Esophagus (tissue), 2 donors: Measurements from ENCODE around the gene NPPC. TPM values are rescaled to one million over a fixed set of nuclear protein-coding genes. Genes with fewer than 3 reads are reported as not detected.
A peak's percentile ranks its signal among the peaks of the same experiment; 100 is the strongest.

Experiments used
- H3K27ac ChIP-seq, 2 donors: one replicate each; pipeline ENCODE4 v1.5.1; 2013; ENCODE audit warnings: low read depth in 2 of 2, mild to moderate bottlenecking in 2 of 2, inconsistent platforms in 1 of 2, low read length in 1 of 2, moderate library complexity in 1 of 2
- H3K27me3 ChIP-seq, 2 donors: one replicate each; pipeline ENCODE4 v1.6.1; 2013; ENCODE audit warnings: low read length in 2 of 2, control low read depth in 1 of 2, mild to moderate bottlenecking in 1 of 2; ENCODE audit not compliant: insufficient read depth in 2 of 2, control insufficient read depth in 1 of 2
- H3K36me3 ChIP-seq, 2 donors: one replicate each; pipeline ENCODE4 v1.6.1; 2013; ENCODE audit warnings: low read length in 1 of 2; ENCODE audit not compliant: control insufficient read depth in 2 of 2, insufficient read depth in 2 of 2
- H3K4me1 ChIP-seq, 2 donors: one replicate each; pipeline ENCODE4 v1.6.1; 2013; ENCODE audit warnings: low read length in 1 of 2; ENCODE audit not compliant: control insufficient read depth in 2 of 2, insufficient read depth in 2 of 2
- H3K4me3 ChIP-seq, 2 donors: one replicate each; pipeline ENCODE4 v1.5.1; 2013; ENCODE audit warnings: low read length in 2 of 2, mild to moderate bottlenecking in 2 of 2, low read depth in 1 of 2, moderate library complexity in 1 of 2
- H3K9me3 ChIP-seq, 2 donors: one replicate each; pipeline ENCODE4 v1.6.1; 2013; ENCODE audit warnings: mild to moderate bottlenecking in 2 of 2, low read depth in 1 of 2, low read length in 1 of 2, moderate library complexity in 1 of 2; ENCODE audit not compliant: control insufficient read depth in 2 of 2, insufficient read depth in 1 of 2
- WGBS, 2 donors: extraction: QIAGEN DNeasy Blood & Tissue Kit; methylation state at CpG; one replicate each; pipeline ENCODE4 v1.1.7; 2013; 5-methylcytosine and 5-hydroxymethylcytosine counted together
- polyA plus RNA-seq, 2 donors: library from polyadenylated mRNA; stranded (reverse); fragments of 200-250 nt; gene quantifications; one replicate each; pipeline ENCODE4 v1.2.3, GENCODE V29; 2013
- donor health status: healthy with polysubstance abuse.
- donor health status: Bipolar disorder and iron deficiency.

Gene NPPC, protein sequence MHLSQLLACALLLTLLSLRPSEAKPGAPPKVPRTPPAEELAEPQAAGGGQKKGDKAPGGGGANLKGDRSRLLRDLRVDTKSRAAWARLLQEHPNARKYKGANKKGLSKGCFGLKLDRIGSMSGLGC
- polyA plus RNA-seq, result 1 to 10 TPM; 2.2 TPM

DNA sequence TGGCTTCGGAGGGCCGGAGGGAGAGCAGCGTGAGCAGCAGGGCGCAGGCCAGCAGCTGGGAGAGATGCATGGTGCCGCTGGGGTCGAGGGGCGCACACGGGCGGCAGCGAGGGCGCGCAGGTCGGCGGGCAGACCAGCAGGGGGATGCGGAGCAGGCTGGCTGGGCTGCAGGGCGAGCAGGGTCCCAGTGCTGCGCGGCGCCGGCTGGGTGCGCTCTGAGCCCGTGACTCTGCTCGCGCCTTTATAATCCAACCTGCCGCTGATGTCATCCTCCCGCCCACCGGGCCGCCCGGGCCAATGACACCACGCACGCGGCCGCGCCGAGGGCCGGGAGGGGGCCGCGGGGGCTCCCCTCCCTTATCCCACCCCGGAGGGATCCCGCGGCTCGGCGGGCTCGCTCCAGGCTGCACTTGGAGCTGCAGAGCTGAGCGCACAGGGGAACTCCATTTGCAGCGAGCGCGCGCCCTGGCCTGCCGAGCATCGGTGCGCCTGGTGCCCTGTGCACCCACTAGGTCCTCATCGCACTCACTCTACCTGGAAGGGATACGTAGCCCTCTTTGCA, at the start of gene NPPC:
Gene NPPC (minus strand): TSS at position 217 of the 562 bp plus-strand sequence. CDS start 147 bp downstream, at position 70.
- Histone ChIP-seq H3K4me3 (peak within 1 kb of the TSS; percentile 53 to 58), H3K27me3 (peaks cover 0 to 11% of the 10 kb centered on the region in 2 donors), H3K27ac (no peak within 1 kb of the TSS), H3K9me3 (no peaks in the 10 kb centered on the region), H3K36me3 (no peaks in the 10 kb centered on the region), H3K4me1 (peaks cover 5 to 14% of the 10 kb centered on the region in 2 donors)
- 1% methylated on average over 39 to 54 of the region's 54 CpGs for WGBS, 2 donors

DNA sequence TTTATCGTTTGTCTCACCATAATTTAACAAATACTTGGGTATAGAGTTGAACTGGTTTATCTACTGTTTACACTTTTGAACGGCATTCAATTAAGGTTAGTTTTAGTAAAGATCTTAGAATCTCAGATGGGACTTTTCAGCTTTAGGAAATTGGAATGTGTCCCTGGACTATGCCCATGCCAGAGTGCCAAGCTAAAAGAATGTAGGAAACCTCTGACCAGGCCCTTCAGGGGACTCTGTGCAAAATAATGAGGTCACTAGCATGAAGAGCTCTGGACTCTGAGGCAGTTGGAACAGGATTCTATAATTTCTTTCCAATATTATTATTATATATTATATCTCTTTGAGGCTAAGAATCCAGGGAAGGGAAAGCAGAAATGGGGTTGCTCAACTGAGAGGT, 48.8 kb upstream of the NPPC start:
- H3K4me1 ChIP-seq, result no peaks in the 10 kb centered on the region
- no peaks in the 10 kb centered on the region for H3K36me3 ChIP-seq
- H3K4me3 ChIP-seq, result no peak overlapping the region
- H3K9me3 ChIP-seq, result no peaks in the 10 kb centered on the region
- 87 to 91% methylated on average over 2 of the region's 2 CpGs for WGBS, 2 donors
- H3K27ac ChIP-seq, result no peak overlapping the region
- no peaks in the 10 kb centered on the region for H3K27me3 ChIP-seq

DNA sequence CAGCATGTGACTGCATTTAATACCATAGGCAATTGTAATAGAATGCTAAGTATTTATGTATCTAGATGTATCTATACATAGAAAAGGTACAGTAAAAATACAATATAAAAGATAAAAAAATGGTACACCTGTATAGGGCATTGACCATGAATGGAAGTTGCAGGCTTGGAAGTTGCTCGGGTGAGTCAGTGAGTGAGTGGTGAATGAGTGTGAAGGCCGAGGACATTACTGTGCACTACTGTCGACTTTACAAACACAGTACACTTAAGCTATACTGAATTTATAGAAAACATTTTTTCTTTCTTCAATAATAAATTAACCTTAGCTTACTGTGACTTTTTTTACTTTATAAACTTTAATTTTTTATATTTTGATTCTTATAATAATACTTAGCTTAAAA, 44.3 kb upstream of the NPPC start:
- H3K27ac ChIP-seq, result no peak overlapping the region
- H3K27me3 ChIP-seq, result no peaks in the 10 kb centered on the region
- H3K4me1 ChIP-seq, result no peaks in the 10 kb centered on the region
- H3K9me3 ChIP-seq, result no peaks in the 10 kb centered on the region
- 93 to 94% methylated on average over 3 of the region's 3 CpGs for WGBS, 2 donors
- H3K36me3 ChIP-seq, result no peaks in the 10 kb centered on the region
- no peak overlapping the region for H3K4me3 ChIP-seq

DNA sequence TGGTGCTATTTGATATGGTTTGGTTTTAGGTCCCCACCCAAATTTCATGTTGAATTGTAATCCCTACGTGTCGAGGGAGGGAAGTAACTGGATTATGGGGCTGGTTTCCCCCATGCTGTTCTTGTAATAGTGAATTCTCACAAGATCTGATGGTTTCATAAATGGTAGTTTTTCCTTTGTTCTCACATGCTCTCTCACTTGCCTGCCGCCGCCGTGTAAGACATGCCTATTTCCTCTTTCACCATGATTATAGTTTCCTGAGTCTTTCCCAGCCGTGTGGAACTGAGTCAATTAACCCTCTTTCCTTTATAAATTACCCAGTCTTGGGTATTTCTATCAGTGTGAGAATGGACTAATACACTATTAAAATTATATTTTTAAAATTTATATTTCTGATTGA, 42.6 kb upstream of the NPPC start:
- WGBS, 2 donors, result 93 to 98% methylated on average over 6 of the region's 6 CpGs
- no peaks in the 10 kb centered on the region for H3K9me3 ChIP-seq

DNA sequence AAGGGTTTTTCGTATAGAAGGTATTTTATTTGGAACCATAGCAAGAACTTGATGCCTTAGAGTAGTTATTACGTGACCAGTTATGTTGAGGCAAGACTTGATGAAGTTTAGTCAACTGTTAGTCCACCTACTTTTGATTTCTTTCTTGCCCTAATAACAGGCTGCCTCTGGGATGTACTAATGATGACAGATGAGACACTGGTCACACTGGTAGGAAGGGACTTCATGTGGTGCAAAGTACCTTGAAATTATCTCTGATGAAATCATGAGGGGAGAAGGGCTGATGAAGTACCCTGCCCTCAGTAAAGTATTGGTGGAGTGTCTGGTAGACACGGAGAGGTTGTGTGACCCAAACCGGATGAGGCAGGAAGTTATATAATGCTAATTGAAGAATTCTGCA, 40.7 kb upstream of the NPPC start:
- no peaks in the 10 kb centered on the region for H3K4me1 ChIP-seq
- WGBS, 2 donors, result 71 to 74% methylated on average over 4 of the region's 4 CpGs
- H3K27ac ChIP-seq, result no peak overlapping the region
- H3K27me3 ChIP-seq, result no peaks in the 10 kb centered on the region
- no peaks in the 10 kb centered on the region for H3K9me3 ChIP-seq
- no peak overlapping the region for H3K4me3 ChIP-seq
- no peaks in the 10 kb centered on the region for H3K36me3 ChIP-seq

More for the DNA sequence above, 42.6 kb upstream of the NPPC start:
- no peak overlapping the region for H3K4me3 ChIP-seq
- no peaks in the 10 kb centered on the region for H3K27me3 ChIP-seq
- H3K36me3 ChIP-seq, result no peaks in the 10 kb centered on the region
- no peak overlapping the region for H3K27ac ChIP-seq
- no peaks in the 10 kb centered on the region for H3K4me1 ChIP-seq

DNA sequence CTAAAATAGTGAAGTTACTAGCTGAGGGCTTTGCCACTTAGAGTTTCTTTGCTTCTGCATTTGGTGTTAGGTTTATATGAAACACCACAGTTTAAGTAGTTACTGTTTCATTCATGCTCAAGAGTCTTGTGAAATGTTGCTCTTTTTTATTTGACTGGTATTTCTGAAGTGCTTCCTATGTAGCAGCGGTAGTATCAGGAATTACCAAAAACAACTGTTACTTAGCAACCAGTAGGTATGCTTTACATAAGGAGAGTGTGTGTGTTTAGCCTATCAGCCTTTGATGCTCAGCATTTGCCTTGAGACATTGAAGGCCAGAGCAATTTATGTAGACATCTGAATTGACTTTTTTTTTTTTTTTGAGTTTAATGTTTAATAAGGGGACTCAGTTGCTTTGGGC, 38.9 kb upstream of the NPPC start:
- WGBS, 2 donors, result 36 to 41% methylated on average over 1 of the region's 1 CpG
- Histone ChIP-seq H3K27ac (no peak overlapping the region), H3K9me3 (no peaks in the 10 kb centered on the region), H3K27me3 (no peaks in the 10 kb centered on the region), H3K4me1 (peaks cover 0 to 4% of the 10 kb centered on the region in 2 donors), H3K4me3 (no peak overlapping the region), H3K36me3 (no peaks in the 10 kb centered on the region)

DNA sequence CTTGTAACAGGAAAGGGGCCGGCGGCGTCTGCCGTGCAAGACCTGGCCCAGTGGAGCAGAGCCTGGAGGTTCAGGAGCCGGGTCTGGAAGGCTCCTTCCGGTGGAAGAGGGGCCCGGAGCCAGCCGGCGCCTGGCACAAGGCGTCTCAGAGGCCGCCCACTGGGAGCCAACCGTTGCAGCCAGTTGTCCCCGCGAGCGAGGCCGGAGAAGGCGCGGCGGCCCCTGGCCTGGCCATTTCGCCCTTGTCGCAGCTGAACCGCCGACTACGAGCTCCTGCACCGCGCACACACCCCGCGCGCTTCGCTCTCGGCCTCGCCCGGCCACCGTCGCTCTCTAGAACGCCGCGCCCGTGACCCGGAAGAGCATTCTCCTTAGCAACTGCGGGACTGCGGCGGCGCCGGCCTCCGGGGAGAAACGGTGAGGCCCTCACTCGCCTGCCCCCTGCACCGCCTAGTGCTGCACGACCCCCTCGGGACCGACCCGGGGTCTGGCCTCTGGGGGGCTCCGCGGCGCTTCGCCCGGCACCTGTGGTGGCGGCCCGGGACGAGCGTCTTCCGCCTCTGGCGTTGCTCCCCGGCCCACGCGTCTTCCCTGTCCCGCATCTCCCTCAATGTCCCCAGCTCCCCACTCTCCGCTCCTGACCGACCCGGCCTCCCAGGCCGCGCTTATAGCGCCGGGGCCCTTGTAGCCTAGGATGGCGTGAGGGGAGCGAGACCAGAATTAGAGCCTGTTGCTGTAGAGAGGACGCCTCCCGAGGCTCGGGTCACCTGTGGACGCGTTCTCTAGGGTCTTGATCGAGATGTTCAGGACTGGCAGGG, 35.4 kb upstream of the NPPC start, which contains the start of gene DIS3L2:
Gene DIS3L2 (plus strand): TSS at position 365 of the 818 bp plus-strand sequence. CDS start 53,215 bp downstream, outside the sequence.
- Histone ChIP-seq H3K4me3 (peak within 1 kb of the TSS; percentile 74 to 99), H3K4me1 (peaks cover 0 to 4% of the 10 kb centered on the region in 2 donors), H3K9me3 (no peaks in the 10 kb centered on the region), H3K36me3 (no peaks in the 10 kb centered on the region), H3K27ac (peak within 1 kb of the TSS; percentile 77 to 88), H3K27me3 (no peaks in the 10 kb centered on the region)
- WGBS, 2 donors, result 0 to 1% methylated on average over 78 to 83 of the region's 83 CpGs

DNA sequence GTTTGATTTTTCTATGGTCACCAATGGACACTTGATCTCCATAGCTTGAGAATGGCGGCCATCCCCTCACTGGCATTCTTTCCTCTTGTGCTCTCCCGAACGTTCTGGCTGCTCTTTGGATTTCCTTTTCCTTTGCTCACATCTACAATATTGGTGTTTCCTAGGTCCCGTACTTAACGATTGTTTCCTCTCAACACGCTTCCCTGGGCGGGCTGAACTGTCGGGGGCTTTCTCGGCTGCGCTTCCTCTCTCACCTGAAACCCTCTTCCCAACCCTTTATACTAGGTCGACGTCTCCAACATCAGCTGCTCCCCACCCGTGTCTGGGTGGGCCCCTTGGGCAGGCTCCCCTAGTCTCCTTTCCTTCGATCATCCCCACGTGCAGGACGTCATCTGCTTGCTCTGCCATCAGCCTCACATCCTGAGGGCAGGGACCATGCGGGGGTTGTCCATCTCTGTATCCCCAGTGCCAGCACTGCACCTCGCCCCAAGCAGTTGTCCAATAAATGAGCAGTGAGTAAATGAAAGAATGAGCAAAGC, 34.7 kb upstream of the NPPC start:
- Histone ChIP-seq H3K4me1 (peaks cover 0 to 4% of the 10 kb centered on the region in 2 donors), H3K4me3 (peak overlapping the region; percentile 74 to 99), H3K9me3 (no peaks in the 10 kb centered on the region), H3K27me3 (no peaks in the 10 kb centered on the region), H3K27ac (peak overlapping the region; percentile 77 to 88), H3K36me3 (no peaks in the 10 kb centered on the region)
- WGBS, 2 donors, result 53 to 58% methylated on average over 18 of the region's 18 CpGs

DNA sequence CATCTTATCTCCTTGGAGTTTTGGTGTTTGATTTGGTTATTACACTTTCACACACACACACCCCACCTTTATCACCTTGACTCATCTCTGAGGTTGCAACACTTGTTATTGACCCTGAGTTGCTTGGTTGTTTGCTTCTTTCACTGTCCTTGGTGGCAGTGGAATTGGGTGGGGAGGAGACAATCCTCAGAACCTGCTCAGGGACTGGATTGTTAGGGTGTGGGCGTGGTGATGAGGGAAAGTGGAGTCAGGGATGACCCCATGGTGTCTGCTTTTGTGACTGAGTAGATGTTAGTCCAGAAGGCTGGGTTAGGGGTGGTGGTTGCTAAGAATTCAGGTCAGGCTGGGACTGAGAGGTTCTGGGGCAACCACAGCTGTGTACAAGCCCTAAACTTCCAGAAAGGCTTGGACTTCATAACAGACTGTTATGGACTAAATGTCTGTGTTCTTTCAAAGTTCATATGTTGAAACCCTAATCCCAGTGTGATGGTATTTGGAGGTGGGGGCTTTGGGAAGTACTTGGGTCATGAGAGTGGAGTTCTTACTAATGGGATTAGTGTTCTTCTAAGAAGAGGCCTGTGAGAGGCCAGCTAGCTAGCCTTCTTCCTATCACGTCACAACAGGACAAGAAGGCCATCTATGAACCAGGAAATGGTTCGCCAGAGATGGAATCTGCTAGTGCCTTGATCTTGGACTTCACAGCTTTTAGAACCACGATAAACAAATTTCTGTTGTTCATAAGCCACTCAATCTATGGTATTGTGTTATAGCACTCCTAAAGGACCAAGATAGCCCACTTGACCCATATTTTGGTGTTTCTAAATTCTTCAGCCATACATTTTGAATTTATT, 31.9 kb upstream of the NPPC start:
- H3K4me1 ChIP-seq, result peaks cover 0 to 4% of the 10 kb centered on the region in 2 donors
- WGBS, 2 donors, result 77 to 91% methylated on average over 4 of the region's 4 CpGs
- H3K4me3 ChIP-seq, result no peak overlapping the region
- no peaks in the 10 kb centered on the region for H3K9me3 ChIP-seq
- no peaks in the 10 kb centered on the region for H3K36me3 ChIP-seq
- H3K27ac ChIP-seq, result no peak overlapping the region
- no peaks in the 10 kb centered on the region for H3K27me3 ChIP-seq
